Measurements from ENCODE around the gene ARMC12. TPM values are rescaled to one million over a fixed set of nuclear protein-coding genes. Genes with fewer than 3 reads are reported as not detected.
"Not testable (repeated sequence)": the region's sequence is repeated elsewhere in the genome, so short reads cannot be mapped to it uniquely, and the experiment has no call there.

ARMC12 gene, protein sequence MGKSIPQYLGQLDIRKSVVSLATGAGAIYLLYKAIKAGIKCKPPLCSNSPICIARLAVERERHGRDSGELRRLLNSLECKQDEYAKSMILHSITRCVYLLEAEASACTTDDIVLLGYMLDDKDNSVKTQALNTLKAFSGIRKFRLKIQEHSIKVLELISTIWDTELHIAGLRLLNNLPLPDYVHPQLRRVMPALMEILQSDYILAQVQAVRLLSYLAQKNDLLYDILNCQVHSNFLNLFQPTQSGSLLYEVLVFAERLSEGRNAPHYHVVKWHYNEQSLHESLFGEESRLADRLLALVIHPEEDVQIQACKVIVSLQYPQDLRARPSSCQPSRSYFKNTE
- polyA plus RNA-seq (2013, experiment 1 of 2; ENCODE audit: insufficient read length): 0.40 TPM
- polyA plus RNA-seq (2013, experiment 2 of 2; ENCODE audit: insufficient read length): 0.36 TPM

DNA sequence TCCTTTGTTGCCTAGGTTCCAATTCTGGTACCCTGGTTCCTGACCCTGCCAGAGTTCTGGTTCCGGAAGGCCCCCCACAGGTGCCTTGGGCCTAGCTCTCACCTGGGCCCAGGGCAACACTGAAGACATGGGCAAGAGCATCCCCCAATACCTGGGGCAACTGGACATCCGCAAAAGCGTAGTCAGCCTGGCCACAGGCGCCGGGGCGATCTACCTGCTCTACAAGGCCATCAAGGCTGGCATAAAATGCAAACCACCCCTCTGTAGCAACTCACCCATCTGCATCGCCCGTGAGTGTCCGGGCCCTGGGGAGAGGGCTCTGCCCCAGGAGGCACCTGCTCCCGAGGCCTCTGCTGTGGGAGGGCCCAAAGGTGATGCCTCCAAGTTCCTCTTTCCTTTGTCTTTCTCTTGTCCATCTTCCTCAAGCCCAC is at the start of gene ARMC12:
TSS of gene ARMC12 (plus strand) at position 51 of the 431 bp plus-strand sequence. CDS start at position 128, 77 bp downstream.
- no peak for DNase-seq

DNA sequence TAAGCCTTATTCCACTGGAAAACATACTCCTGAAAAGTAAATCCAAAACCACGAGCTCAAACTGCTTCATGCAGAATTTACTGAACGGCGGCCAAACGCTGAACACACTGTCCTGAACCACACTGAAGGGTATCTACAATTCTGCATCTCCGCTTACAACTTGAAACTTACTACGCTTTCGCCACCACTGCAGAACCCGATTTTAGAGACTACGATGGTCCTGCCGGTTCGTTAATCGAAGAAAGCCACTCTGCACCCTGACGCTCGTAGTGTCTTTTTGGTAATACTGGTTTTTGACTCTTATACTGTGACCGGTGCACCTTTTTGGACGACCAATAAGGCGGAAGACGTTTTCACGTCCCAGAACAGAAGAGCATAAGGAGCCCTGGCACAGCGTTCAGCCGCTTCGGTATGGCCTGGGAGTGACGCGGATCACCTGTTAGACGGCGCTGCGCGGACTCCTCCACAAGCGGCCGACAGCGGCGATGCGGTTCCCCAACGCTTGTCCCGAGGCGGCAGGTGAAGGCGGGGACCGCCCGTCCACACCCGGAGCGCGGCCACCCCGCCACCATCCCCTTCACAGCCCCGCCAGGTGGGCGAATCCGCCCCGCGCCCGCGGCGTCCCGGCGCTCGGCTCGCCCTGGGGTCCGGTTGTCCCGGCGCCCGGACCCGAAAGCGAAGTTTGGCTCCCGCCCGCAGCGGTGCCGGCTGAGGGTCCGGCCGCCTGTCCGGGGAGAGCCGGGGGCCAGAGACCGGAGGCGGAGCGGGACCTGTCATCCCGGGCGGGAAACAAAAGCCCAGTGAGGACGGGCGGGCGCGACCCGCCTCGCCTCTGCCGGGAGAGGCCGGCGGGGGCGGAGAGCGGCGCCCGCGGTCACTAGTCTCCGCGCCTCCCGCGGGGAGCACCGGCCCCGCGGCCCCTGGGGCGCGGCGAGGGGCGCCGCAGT is 48.9 kb upstream of the ARMC12 start:
- DNase-seq: peak; percentile 23

DNA sequence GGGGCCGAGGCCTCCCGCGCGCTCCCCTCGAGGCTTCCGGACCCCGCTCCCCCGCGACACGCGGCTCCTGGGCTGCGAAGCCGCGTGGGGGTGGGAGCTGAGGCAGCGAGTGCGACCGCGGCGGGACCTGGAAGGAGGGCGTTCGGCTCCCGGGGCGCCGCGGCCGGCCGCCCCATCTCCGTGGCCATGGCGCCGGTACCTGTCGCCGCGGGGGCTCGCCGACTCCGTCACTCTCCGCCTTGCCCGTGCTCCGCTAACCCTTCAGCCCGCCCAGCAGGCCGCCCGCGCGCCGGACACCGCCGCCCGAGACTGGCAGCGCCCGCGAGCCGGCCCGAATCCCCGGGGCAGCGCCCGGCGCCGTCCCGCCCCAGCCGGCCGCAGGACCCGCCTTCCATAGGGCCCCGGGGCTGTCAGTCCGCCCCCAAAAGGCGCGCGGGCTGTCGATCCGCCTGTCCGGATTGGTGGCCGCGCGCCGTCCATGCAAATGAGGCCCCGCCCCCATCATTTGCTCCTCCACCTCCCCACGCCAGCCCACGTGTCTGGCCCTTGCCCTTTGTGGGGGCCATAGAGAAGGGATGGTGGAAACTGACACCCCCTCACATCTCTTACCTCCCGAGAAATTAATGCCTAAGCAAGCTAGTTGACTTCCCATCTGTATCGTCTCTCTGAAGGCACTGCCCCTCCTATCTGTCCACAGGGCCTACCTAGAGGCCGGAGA is 48.1 kb upstream of the ARMC12 start, which contains the start of gene FKBP5:
TSS of gene FKBP5 (minus strand) at position 311 of the 718 bp plus-strand sequence. CDS start 46,091 bp downstream, outside the sequence.
- DNase-seq: peak; percentile 85

DNA sequence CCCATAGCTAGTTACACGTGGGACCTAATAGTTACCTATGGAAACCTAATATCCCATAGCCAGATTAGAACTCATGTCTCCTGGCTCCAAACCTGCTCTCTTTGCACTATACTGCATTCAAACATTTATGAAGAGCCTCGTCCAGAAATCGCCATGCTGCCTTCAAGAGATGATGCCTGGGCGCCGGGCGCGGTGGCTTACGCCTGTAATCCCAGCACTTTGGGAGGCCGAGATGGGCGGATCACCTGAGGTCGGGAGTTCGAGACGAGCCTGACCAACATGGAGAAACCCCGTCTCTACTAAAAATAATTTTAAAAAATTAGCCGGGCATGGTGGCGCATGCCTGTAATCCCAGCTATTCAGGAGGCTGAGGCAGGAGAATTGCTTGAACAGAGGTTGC is 46.8 kb upstream of the ARMC12 start:
- not testable (repeated sequence) for DNase-seq

DNA sequence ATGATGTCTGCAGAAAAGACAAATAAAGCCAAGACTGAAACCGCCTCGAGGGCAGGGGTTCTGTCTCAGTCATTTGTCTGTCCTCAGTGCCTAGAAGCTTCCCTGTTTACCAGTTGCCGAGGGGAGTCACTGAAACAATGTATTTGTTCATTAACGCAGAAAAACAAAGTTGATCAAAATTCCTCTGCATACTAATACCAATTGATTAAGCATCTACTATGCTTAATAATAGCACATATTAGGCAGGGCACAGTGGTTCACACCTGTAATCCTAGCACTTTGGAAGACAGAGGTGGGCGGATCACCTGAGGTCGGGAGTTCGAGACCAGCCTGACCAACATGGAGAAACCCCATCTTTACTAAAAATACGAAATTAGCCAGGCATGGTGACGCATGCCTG is 46.3 kb upstream of the ARMC12 start:
- DNase-seq: no peak

DNA sequence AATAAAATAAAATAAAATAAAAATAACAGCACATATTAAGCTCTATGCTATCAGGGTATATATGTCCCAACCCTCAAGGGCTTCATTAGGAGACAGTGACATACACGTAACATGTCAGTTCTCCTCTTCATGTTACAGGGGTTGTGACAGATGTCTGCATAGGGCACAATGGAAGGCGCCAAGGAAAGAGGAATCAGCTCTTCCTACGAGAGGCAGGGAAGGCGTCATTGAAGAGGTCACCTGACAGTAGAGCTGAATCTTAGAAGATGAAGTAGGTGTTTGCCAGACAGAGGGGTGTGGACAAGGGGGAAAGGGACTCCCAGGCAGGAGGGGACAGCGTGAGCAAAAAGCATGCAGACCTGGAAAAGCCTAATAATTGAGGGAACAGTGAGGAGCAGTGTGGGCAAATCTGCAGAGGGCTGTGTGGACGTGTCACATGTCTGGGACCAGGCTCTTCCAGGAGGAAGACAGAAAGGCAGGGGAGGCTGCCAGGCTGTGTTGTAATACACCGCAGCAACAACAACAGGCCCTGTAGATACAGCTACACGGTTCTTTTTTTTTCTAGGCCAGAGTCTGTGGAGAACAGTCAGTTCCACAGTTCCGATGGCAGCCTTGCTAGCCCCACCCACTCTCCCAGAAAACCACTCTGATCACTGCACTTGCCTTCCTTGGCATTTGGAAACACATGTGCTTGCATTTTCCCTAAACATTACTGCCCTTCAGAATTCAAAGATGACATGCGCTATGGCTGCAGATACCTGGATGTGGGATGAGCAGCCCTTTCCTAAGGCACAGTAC is 45.6 kb upstream of the ARMC12 start:
- DNase-seq: no peak

DNA sequence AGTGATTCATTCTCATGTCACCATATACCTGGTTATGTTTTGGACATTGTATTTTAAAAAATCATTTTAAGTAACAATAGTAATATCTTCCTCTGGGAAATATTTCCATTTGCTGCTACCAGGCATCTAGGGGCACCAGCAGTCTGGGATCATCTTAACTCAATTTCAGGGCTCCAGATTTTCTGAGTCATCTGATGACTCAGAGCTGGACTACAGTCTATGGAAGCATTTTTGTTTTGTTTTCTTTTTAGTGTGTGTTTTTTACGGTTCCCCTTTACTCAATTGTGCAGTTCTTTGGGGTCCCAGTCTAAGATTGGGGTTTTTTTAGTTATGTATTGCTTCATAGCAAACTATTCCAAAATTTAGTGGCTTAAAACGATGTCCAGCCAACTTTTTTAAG is 42.4 kb upstream of the ARMC12 start:
- DNase-seq: peak; percentile 53

DNA sequence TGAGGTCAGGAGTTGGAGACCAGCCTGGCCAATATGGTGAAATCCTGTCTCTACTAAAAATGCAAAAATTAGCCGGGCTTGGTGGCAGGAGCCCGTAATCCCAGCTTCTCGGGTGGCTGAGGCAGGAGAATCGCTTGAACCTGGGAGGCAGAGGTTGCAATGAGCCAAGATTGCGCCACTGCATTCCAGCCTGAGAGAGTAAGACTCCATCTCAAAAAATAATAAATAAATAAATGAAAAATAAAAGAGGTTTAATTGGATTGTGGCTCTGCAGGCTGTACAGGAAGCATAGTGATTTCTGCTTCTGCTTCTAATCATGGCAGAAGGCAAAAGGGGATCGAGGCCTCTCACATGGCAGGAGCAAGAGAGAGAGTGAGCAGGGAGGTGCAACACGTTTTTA is 38.4 kb upstream of the ARMC12 start:
- not testable (repeated sequence) for DNase-seq

DNA sequence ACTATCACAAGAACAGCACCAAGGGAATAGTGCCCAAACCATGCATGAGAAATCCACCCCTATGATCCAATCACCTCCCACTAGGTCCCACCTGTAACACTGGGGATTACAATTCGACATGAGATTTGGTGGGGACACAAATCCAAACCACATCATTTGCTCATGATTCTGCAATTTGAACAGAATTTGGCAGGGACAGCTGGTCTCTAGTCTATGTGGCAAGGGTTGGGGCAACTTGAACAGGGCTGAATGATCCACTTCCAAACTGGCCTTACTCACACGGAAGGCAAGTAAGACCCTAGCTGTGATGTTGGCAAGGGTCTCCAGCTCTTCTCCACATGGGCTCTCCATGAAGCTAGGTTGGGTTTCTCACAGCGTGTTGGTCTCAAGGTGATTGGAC is 38.0 kb upstream of the ARMC12 start:
- DNase-seq: no peak

DNA sequence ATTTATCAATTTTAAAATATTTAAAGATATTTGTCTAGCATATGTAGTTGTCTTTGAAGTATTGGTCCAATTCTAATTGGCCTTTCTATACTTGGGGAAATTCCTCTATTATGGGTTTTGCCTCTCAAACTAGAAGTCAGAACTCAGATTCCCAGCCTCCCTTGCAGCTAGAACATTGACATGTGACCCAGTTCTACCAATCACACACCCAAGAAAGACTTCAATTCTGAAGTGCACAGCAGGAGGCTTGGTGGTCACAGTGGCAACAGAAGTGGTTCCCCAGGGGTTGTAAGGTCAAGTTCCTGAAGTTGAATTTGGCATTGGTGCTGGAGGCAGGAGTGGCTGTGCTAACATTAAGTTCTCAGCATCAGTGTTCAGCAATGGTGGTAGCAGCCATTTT is 33.3 kb upstream of the ARMC12 start:
- DNase-seq: no peak

DNA sequence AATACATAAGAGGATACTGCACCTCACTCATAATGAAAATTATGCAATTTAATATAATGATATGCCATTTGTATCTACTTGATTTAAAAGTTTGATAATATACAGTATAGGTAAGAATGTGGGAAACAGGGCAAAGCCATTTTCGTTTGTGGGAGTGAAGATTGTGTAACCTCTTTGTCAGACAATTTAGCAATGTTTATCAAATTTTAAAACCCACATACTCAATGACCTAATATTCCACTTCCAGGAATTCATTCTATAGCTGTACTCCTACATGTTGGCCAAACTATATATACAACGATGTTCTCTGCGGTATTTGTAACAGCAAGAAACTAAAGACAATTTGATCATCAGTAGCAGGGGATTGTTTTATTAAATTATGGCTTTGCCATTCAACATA is 30.4 kb upstream of the ARMC12 start:
- DNase-seq: no peak

DNA sequence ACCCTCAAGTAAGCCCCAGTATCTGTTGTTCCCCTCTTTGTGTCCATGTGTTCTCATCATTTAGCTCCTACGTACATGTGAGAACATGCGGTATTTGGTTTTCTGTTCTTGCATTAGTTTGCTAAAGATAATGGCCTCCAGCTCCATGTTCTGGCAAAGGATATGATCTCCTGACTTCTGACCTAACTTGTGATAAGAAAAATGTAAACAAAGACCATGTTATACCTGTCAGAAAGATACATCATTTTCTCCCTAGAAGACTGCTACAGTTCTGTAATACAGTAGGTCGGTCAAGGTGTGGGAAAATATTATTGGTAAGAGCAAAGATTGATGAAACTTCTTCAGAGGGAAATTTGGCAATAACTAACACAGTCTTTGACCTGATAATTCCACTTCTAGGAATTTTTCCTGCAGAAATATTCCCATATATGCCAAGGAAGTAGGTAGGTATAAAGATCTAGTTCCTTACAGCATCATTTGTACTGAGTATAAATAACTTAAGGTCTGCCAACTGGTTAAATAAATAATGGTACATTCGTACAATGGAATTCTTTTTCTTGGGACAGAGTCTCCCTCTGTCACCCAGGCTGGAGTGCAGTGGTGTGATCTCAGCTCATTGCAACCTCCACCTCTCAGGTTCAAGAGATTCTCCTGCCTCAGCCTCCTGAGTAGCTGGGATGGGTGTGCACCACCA is 29.0 kb upstream of the ARMC12 start:
- DNase-seq: no peak

DNA sequence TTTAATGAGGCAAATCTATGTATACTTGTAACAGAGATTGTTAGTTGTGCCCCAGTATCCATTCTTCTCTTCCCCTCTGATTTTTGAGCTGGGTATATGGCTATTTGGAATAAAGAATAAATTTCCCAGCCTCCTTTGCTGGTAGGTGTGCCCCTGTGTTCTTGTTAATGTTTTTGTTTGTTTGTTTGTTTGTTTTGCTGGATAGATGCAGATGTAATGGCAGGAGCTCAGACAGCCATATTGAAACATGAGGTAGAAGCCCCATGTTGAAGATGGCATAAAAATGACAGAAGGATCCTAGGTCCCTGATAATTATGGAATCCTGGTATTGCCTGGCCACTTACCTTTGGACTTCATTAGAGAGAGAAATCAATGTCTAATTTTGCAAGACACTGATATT is 28.2 kb upstream of the ARMC12 start:
- no peak for DNase-seq

DNA sequence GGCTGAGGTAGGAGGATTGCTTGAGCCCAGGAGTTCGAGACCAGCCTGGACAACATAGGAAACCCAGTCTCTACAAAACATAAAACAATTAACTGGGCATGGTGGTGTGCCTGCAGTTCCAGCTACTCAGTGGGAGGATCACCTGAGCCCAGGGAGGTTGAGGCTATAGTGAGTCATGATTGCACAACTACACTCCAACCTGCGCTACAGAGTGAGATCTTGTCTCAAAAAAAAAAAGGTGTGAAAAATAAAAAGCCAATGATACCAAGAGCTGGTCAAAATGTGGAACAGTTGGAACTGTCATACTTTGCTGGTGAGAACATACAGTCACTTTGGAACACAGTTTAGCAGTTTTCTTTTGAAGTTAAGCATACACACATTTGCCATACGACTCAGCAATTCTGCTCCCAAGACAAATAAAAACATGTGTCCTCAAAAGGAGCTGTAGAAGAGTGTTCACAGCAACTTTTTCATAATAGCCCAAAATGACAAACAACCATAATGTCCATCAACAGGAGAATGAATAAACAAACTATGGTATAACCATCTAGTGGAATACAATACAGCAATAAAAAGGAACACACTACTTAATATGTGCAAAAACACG is 26.5 kb upstream of the ARMC12 start:
- DNase-seq: no peak

DNA sequence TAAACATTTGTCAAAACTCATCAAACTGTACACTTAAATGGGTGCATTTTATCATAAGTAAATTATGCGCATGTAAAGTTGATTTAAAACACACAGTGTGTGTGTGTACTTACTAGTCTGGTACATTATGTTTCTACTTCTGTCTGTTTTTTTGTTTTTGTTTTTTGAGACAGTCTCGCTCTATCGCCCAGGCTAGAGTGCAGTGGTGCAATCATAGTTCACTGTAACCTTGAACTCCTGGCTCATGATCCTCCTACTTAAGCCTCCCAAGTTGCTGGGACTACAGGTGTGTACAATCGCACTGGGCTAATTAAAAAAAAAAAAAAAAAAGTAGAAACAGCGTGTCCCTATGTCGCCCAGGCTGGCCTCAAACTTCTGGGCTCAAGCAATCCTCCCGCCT is 25.1 kb upstream of the ARMC12 start:
- DNase-seq: no peak

DNA sequence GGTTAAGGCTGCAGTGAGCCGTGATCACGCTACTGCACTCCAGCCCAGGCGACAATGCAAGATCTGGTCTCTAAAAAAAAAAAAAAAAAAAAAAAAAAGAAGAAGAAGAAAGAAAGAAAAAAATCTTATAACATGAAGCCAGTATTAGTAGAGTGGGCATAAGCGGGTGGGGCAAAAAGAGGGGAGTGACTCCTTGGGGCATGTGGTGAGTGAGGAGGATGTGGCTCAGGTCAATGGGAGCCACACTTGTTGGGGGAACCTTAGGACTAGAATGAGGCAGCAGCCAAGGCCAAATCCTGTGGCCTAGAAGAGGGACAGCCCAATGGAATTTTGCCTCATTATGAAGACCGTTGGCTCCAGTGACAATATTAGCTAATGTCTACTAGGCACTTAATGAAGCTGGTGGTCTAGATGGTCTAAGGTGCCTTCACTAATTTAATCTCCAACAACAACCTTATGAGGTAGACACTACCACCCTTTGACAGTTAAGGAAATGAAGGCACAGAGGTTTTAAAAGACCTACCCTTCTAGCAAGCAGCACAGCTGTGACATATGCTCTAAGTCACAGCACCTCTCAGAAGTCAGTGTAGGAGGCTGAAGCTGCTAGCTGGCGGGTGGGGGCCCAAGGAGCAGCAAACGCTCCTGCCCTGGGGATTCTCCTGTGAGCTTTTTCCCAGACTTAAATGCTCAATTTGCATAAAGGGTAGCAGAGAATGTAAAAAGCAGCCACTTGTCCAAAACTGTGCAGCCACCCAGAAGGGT is 23.6 kb upstream of the ARMC12 start:
- no peak for DNase-seq

DNA sequence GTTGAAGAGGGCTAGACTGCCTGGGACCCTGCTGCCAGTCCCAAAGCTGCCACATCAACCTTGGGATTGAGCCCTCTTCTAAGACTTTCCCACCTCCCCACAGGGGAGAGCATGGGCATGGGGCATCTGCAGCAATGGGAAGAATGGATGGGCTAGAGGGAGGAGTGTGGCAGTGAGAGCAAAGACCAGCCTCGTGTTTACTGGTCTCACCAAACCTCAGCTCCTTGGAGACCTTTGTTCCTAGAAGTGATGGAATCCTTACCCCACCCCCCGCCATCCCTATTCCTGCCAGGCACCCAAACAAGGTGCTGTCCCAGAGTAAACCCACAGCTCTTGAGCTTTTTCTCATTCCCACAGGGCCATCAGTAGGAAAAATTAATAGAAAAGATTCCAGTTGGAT is 20.0 kb upstream of the ARMC12 start:
- DNase-seq: no peak

DNA sequence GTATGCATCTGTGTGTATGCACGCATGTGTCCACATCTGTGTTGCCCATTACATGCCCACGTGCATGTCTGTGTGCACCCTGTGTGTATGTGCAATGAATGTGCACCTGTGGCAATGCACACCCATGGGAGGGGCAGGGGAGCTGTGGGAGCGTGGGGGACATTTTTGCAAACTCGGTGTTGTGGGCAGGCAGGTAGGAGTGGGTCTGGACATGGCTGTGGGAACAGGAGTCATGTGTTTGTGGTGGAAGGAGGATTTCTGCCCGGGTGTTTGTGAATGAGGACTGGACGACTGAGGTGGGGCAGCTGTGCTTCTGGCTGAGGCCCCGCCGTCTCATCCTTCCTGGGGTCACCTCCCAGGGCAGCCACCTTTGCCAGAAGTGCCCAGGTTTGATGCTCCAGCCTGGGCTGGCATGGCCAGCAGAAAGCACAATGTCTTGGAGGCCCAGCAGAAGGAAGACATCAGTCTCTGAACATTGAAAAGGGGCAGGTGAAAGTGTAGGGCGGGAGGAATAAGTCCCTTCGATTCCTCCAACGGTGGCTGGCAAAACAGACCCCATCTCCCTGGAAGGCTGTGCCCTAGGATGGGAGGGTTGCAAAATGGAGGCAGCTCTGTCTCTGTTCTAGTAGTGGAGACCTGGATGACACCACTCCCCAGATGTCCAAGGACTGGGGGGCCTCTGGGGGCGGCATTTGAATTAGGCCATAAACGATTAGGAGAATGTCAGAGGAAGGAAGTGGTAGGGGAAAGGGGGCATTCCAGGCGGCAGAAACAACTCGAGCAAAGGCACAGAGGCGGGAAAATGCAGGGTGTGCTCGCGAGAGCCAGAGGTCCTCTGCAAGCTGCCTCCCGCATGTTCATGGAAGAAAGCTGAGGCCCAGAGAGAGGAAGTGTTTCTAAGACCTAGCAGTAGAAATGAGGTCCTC is 19.1 kb upstream of the ARMC12 start:
- no peak for DNase-seq

DNA sequence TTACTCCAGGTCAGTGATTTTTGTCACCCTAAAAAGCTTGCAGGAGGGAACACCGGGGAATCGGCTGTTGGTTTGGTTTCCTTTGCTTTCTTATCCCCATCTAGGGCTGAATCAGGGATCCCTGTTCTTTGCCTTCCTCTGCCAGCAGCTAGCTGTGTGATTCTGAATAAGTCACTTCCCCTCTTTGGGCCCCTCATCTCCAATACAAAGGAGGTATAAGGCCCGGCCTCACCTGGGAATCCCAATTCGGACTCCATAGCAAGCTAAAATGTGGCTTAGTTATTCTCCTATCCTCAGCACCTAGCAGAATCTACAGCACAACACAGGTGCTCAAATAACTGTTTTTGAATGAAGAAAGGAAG is 18.5 kb upstream of the ARMC12 start:
- no peak for DNase-seq
